ENCODE data around the gene FOSL1. TPM values are rescaled to one million over a fixed set of nuclear protein-coding genes. Genes with fewer than 3 reads are reported as not detected.
A peak's percentile ranks its signal among the peaks of the same experiment; 100 is the strongest.

Gene FOSL1
- total RNA-seq, 1 donor from 2014 or later = 0.47 TPM

GRCh38 chr11:65886826-65887722 is 13.1 kb downstream of the FOSL1 start:
- TF ChIP-seq CTCF (IDR thresholded peaks at IDR 0.05; ENCODE audit: borderline replicate concordance) = no peak
- H3K4me1 ChIP-seq = peaks cover 65% of the 10 kb centered on the region
- H3K9me3 ChIP-seq (replicated peaks) = no peaks in the 10 kb centered on the region
- H3K36me3 ChIP-seq = peaks cover 43% of the 10 kb centered on the region
- H3K4me3 ChIP-seq = peak overlapping the region; percentile 81
- DNase-seq = no peak
- H3K27me3 ChIP-seq (ENCODE audit: low read depth) = no peaks in the 10 kb centered on the region
- peak overlapping the region; percentile 99 for H3K27ac ChIP-seq (replicated peaks)
- intact Hi-C loops (cut with micrococcal nuclease) = loop anchor here (10.0 kb wide), 1 partner anchor 108 kb away; no protein-coding TSS in a partner anchor

- DNase-seq = no peak
- H3K4me3 ChIP-seq = no peak overlapping the region
- TF ChIP-seq CTCF (IDR thresholded peaks at IDR 0.05; ENCODE audit: borderline replicate concordance) = no peak
- no peaks in the 10 kb centered on the region for H3K27me3 ChIP-seq (ENCODE audit: low read depth)
- no peaks in the 10 kb centered on the region for H3K9me3 ChIP-seq (replicated peaks)
- no peak overlapping the region for H3K27ac ChIP-seq (replicated peaks)
- H3K4me1 ChIP-seq = peaks cover 54% of the 10 kb centered on the region
- intact Hi-C loops (cut with micrococcal nuclease) = loop anchor here (10.0 kb wide), 1 partner anchor 109 kb away; no protein-coding TSS in a partner anchor
- H3K36me3 ChIP-seq = peaks cover 44% of the 10 kb centered on the region
These were observed 14.2 kb downstream of the FOSL1 start for GRCh38 chr11:65885808-65886536.

GRCh38 chr11:65885231-65885630 is 15.0 kb downstream of the FOSL1 start:
- TF ChIP-seq CTCF (IDR thresholded peaks at IDR 0.05; ENCODE audit: borderline replicate concordance) = no peak
- intact Hi-C loops (cut with micrococcal nuclease) = loop anchor here (10.0 kb wide), 1 partner anchor 110 kb away; no protein-coding TSS in a partner anchor
- Histone ChIP-seq H3K36me3 (peaks cover 44% of the 10 kb centered on the region), H3K27ac (replicated peaks) (no peak overlapping the region), H3K4me1 (peaks cover 50% of the 10 kb centered on the region), H3K27me3 (ENCODE audit: low read depth) (no peaks in the 10 kb centered on the region), H3K9me3 (replicated peaks) (no peaks in the 10 kb centered on the region), H3K4me3 (no peak overlapping the region)
- DNase-seq = no peak

GRCh38 chr11:65884716-65885092 is 15.5 kb downstream of the FOSL1 start:
- Histone ChIP-seq H3K27ac (replicated peaks) (no peak overlapping the region), H3K36me3 (peaks cover 44% of the 10 kb centered on the region), H3K4me1 (peaks cover 45% of the 10 kb centered on the region), H3K4me3 (no peak overlapping the region), H3K27me3 (ENCODE audit: low read depth) (no peaks in the 10 kb centered on the region), H3K9me3 (replicated peaks) (no peaks in the 10 kb centered on the region)
- peak; percentile 78 for DNase-seq
- intact Hi-C loops (cut with micrococcal nuclease) = loop anchor here (10.0 kb wide), 1 partner anchor 110 kb away; no protein-coding TSS in a partner anchor
- TF ChIP-seq CTCF (IDR thresholded peaks at IDR 0.05; ENCODE audit: borderline replicate concordance) = peak; percentile 100
